ENCODE results near the gene DBNDD1.

The DBNDD1 gene

DNA sequence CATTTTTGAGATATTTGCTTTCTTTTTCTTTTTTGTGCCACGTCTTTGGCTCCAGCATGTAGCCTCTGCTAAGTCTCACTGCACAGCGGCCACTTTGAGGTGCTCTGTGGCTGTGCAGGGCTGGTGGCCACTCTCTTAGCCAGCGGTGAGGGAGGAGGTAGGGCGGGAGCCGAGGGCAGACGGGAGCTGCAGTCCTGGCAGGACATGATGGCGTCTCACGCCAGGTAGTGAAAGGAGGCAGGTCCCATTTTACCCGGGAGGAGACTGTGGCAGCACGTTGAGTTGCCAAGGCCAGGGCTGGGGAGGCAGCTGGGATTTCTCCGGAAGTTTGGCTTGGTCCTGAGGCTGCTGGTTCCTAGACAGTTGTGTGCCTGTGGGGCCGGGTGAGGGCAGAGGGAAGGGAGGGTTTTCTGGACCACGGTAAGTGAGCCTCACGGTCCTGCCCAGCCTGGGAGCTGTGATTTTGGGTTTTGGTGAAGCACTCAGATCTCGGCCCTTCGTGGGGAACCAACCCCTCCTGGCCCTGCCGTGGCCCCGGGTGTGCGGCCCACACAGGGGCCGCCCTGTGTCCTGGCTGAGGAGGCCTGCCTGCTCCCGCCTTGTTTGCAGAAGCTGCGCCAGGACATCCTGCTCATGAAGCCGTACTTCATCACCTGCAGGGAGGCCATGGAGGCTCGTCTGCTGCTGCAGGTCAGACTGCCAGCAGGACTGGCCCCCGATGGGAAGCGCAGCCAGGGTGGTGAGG is 56.3 kb downstream of the DBNDD1 start:
- TF ChIP-seq, protein P1, sequence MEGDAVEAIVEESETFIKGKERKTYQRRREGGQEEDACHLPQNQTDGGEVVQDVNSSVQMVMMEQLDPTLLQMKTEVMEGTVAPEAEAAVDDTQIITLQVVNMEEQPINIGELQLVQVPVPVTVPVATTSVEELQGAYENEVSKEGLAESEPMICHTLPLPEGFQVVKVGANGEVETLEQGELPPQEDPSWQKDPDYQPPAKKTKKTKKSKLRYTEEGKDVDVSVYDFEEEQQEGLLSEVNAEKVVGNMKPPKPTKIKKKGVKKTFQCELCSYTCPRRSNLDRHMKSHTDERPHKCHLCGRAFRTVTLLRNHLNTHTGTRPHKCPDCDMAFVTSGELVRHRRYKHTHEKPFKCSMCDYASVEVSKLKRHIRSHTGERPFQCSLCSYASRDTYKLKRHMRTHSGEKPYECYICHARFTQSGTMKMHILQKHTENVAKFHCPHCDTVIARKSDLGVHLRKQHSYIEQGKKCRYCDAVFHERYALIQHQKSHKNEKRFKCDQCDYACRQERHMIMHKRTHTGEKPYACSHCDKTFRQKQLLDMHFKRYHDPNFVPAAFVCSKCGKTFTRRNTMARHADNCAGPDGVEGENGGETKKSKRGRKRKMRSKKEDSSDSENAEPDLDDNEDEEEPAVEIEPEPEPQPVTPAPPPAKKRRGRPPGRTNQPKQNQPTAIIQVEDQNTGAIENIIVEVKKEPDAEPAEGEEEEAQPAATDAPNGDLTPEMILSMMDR (IDR thresholded peaks at IDR 0.05) = no peak

DNA sequence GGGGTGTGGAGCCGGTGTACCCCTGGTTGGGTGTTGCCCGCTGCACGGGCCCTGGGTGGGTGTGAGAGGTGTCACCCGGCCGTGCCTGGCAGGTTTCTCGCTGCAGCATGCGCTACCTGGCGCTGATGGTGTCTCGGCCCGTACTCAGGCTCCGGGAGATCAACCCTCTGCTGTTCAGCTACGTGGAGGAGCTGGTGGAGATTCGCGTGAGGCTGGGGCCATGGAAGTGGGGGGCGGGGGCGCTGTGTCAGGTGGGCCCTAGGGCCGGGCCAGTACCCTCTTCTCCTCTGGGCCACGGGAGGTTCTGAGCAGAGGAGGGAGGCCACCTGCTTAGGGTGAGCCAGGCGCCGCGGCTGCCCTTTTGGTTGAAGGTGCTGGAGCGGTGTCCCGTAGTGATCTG is 57.3 kb downstream of the DBNDD1 start:
- TF ChIP-seq, protein P1 (IDR thresholded peaks at IDR 0.05) = no peak

DNA sequence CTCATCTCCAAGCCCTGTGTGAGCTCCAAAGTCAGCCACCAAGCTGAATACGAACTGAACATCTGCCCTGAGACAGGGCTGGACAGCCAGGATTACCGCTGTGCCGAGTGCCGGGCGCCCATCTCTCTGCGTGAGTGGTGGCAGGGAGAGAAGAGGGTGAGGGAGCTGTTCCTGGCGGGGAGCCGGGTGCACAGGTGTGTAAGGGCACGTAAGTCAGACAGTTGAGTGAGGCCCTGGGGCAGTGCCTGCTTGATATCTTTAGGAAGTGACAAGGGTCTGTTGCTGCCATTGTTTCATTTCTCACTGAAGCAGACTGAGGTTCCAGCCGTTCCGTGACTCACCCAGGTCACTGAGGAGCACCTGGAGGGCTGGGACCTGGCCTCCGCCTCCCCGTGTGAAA is 58.3 kb downstream of the DBNDD1 start:
- TF ChIP-seq, protein P1 (IDR thresholded peaks at IDR 0.05) = no peak

DNA sequence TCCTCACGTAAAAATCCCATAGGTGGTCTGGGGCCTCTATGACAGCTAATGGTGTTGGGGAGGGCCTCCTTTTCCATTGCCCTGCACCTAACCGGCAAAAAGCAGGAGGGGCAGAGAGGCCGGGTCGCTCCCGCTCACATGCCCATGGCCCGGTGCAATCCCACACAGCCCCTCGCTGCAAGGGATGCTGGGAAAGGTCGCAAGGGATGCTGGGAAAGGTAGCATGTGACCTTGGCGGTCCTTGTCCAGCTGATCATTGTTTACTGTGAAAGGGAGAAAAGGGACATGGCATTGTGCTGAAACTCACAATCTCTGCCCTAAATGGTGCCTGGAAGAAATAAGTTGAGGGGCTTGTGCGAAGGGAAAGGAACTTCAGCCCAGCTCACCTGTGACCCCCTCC is 60.7 kb downstream of the DBNDD1 start:
- TF ChIP-seq, protein P1 (IDR thresholded peaks at IDR 0.05) = no peak

DNA sequence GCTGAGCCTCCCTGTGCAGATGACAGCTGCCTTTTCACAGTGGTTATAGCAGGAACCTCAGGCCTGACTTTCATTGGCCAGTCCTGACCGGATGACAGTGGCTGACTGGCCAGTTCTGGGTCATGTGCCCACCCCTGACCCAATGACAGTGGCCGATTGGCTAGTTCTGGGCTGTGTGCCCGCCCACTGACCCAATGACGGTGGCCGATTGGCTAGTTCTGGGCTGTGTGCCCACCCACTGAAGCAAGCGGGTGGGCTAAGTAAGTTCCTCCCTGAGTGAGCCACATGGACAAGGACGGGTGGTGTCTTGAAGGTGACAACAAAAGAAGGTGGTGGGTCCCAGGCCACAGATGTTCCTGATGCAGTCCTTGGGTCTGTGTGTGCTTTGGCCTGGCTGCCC is 61.2 kb downstream of the DBNDD1 start:
- TF ChIP-seq, protein P1 (IDR thresholded peaks at IDR 0.05) = no peak

DNA sequence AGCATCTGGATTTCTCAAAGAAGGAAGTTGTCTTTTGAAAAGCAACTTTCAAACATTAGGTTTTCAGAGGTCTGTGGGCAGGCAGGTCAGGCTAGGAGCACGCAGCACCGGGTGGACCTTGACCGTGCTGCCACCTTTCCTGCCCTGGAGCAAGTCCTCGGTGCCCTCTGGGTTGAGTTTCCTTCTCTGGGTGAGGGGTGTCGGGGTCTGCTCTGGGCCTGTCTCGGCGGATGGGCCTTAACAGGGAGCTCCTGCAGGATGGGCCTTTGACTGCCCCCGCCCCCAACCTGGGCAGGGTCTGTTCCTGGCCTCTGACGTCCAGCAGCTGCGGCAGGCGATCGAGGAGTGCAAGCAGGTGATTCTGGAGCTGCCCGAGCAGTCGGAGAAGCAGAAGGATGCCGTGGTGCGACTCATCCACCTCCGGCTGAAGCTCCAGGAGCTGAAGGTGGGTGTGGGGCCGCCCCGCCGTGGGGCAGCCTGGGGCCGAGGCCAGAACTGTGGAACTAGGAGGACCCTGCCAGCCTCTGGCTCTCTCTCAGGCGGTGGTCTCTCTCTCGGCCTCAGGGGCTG is 62.0 kb downstream of the DBNDD1 start:
- TF ChIP-seq, protein P1 (IDR thresholded peaks at IDR 0.05) = no peak

DNA sequence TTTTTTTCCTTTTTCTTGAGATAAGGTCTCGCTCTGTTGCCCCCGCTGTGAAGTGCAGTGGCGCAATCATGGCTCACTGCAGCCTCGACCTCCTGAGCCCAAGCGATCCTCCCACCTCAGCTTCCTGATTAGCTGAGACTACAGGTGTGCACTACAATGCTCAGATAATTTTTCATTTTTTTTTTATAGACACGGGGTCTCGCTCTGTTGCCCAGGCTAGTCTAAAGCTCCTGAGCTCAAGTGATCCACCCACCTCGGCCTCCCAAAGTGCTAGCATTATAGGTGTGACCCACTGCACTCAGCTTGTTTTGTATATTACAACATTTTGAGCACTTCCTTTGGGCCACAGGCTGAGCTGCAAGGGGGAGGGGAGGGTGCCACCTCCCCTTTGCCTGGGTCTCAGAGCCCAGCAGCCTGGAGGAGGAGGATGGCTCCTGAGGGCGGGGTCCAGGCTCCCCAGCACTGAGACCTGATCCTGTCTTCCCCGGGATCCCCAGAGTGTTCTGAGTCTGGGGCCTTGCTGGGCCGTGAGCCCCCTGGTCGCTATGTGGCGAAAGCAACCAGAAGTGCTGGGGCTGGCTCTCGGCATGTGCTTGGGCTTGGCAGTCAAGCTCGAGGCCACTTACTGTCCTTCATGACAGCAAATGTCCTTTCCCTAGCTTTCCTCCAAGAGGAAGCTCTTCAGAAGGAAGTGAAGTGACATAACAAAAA is 62.6 kb downstream of the DBNDD1 start:
- TF ChIP-seq, protein P1 (IDR thresholded peaks at IDR 0.05) = no peak

Data from LNCAP (cell line).